Uterus (tissue), 4 donors: Measurements from ENCODE around the gene SLC16A7. TPM values are rescaled to one million over a fixed set of nuclear protein-coding genes. Genes with fewer than 3 reads are reported as not detected.

Experiments used
- DNase-seq, 2 donors: peaks; one replicate each; pipeline ENCODE4 v3.0.0-alpha.2; 2019 to 2020
- H3K27ac ChIP-seq, 2 donors: fragments of 200-600 bp; sonication (generic); 1 replicate in 1 of 2; 2 replicates in 1 of 2; pipeline ENCODE4 v1.5.1; 2016 to 2018
- H3K27me3 ChIP-seq, 2 donors: fragments of 200-600 bp; sonication (generic); one replicate each; pipeline ENCODE4 v1.5.1; 2018 to 2019; ENCODE audit warnings: control low read depth in 1 of 2
- H3K36me3 ChIP-seq, 2 donors: fragments of 200-600 bp; sonication (generic); one replicate each; pipeline ENCODE4 v1.5.1; 2019; ENCODE audit warnings: control low read depth in 1 of 2
- H3K4me1 ChIP-seq, 2 donors: fragments of 200-600 bp; sonication (generic); one replicate each; pipeline ENCODE4 v1.5.1; 2018 to 2019; ENCODE audit warnings: control low read depth in 1 of 2
- H3K4me3 ChIP-seq, 2 donors: fragments of 200-600 bp; sonication (generic); 1 replicate in 1 of 2; 2 replicates in 1 of 2; pipeline ENCODE4 v1.5.1; 2018 to 2019; ENCODE audit warnings: mild to moderate bottlenecking in 1 of 2
- H3K9me3 ChIP-seq, 2 donors: fragments of 200-600 bp; sonication (generic); one replicate each; pipeline ENCODE4 v1.5.1; 2019; ENCODE audit warnings: control low read depth in 1 of 2
- CTCF ChIP-seq, 4 experiments: fragments of 200-600 bp in 2 of 4; fragments of 450-650 bp in 2 of 4; sonication (generic) in 2 of 4; IDR thresholded peaks; one replicate each; pipeline ENCODE4 v1.5.1; 2016 to 2019; ENCODE audit warnings: antibody characterized with exemption in 4 of 4, mild to moderate bottlenecking in 2 of 4, moderate library complexity in 1 of 4
- POLR2A ChIP-seq, 2 donors: fragments of 450-650 bp; IDR thresholded peaks; one replicate each; pipeline ENCODE4 v1.6.1; 2016; ENCODE audit warnings: antibody characterized with exemption in 2 of 2, mild to moderate bottlenecking in 1 of 2, moderate library complexity in 1 of 2
- intact Hi-C: fragments of 100-400 bp; cut with DNase I; formaldehyde crosslinking; loops from one replicate; pipeline ENCODE4 v1.15.1; 2023; ENCODE audit warnings: low total_unique reads
- total RNA-seq, 4 donors: library from RNA; depleted of rRNA in 3 of 4; stranded (reverse); fragments of >200 nt in 3 of 4; gene quantifications; one replicate each; pipeline versions ENCODE4 v1.1.0 to v1.2.4, GENCODE V29; 2014 to 2023
- donor health status: DM: yes; HTN: yes; CAD: no.

The SLC16A7 gene
- total RNA-seq, 4 donors from 2014 or later: 12.3 to 32.4 (median 29.6) TPM

DNA sequence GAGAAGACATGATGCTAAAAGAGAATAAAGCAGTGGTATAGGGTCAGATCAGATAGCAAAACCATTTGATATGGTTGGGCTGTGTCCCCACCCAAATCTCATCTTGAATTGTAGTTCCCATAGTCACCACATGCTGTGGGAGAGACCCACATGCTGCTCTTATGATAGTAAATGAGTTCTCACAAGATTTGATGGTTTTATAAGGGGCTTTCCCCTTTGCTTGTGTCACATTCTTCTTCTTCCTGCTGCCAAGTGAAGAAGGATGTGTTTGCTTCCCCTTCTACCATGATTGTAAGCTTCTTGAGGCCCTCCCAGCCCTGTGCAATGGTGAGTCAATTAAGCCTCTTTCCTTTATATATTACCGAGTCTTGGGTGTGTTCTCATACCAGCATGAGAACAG is 49.4 kb downstream of the SLC16A7 start:
- H3K4me1 ChIP-seq: no peaks in the 10 kb centered on the region
- no peak overlapping the region for H3K27ac ChIP-seq
- H3K36me3 ChIP-seq: no peaks in the 10 kb centered on the region
- intact Hi-C loops: no loop called here
- no peaks in the 10 kb centered on the region for H3K9me3 ChIP-seq
- H3K4me3 ChIP-seq: no peak overlapping the region
- H3K27me3 ChIP-seq: no peaks in the 10 kb centered on the region
- TF ChIP-seq POLR2A (IDR thresholded peaks at IDR 0.05) (no peak), CTCF (IDR thresholded peaks at IDR 0.05) (no peak)
- DNase-seq: no peak

DNA sequence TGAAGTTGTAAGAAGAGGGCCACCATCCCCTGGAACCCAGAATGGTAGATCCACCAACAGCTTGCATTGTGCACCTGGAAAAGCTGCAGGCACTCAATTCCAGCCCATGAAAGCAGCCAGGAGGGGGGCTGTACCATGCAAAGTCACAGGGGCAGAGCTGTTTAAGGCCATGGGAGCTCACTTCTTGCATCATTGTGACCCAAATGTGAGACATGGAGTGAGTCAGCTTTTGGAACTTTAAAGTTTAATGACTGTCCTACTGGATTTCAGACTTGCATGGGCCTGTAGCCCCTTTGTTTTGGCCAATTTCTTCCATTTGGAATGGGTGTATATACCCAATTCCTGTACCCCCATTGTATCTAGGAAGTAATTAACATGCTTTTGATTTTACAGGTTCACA is 50.8 kb downstream of the SLC16A7 start:
- no peak for DNase-seq
- TF ChIP-seq CTCF (IDR thresholded peaks at IDR 0.05) (no peak), POLR2A (IDR thresholded peaks at IDR 0.05) (no peak)
- intact Hi-C loops: no loop called here
- no peaks in the 10 kb centered on the region for H3K27me3 ChIP-seq
- H3K27ac ChIP-seq: no peak overlapping the region
- H3K36me3 ChIP-seq: no peaks in the 10 kb centered on the region
- no peaks in the 10 kb centered on the region for H3K9me3 ChIP-seq
- no peak overlapping the region for H3K4me3 ChIP-seq
- no peaks in the 10 kb centered on the region for H3K4me1 ChIP-seq

- Histone ChIP-seq H3K4me3 (no peak overlapping the region), H3K36me3 (no peaks in the 10 kb centered on the region), H3K27me3 (no peaks in the 10 kb centered on the region), H3K27ac (no peak overlapping the region), H3K4me1 (no peaks in the 10 kb centered on the region), H3K9me3 (no peaks in the 10 kb centered on the region)
- intact Hi-C loops: no loop called here
- no peak for DNase-seq
- no peak for TF ChIP-seq CTCF (IDR thresholded peaks at IDR 0.05)
- no peak for TF ChIP-seq POLR2A (IDR thresholded peaks at IDR 0.05)
Measured at GRCh38 chr12:59649203-59649602, 53.4 kb downstream of the SLC16A7 start.

DNA sequence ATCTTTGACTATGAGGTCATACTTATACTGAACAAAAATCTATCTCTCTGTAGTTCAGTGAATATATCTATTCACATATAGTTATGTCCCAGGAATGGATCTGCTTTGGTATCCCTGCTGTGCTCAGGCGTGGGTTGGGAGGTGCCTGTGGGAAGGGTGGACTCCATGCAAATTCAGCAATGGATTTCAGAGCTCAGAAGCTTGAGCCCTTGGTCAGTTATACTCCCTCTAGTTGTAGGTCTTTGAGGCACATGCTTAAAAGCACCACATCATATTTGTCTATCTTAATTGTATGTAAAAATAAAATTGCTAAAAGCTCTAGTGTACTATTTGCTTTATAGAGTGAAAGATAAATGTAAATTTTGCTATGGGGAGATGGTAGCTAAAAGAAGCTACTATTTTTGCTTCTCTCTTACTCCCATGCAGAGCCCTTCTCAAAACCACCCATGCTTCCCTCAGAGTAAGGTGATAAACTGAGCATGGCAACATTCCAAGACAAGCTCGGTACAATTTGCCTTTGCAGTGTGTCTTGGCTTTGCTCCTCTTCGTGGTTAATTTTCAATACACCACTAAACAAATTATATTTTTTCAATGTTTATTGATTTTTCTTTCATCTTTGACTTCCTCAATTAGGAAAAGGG is 54.9 kb downstream of the SLC16A7 start:
- no peaks in the 10 kb centered on the region for H3K4me1 ChIP-seq
- no peak for DNase-seq
- no peaks in the 10 kb centered on the region for H3K36me3 ChIP-seq
- intact Hi-C loops: no loop called here
- no peak for TF ChIP-seq POLR2A (IDR thresholded peaks at IDR 0.05)
- no peak for TF ChIP-seq CTCF (IDR thresholded peaks at IDR 0.05)
- no peak overlapping the region for H3K4me3 ChIP-seq
- no peak overlapping the region for H3K27ac ChIP-seq
- H3K27me3 ChIP-seq: no peaks in the 10 kb centered on the region
- no peaks in the 10 kb centered on the region for H3K9me3 ChIP-seq

- Histone ChIP-seq H3K27ac (no peak overlapping the region), H3K9me3 (no peaks in the 10 kb centered on the region), H3K27me3 (no peaks in the 10 kb centered on the region), H3K36me3 (no peaks in the 10 kb centered on the region), H3K4me3 (no peak overlapping the region), H3K4me1 (no peaks in the 10 kb centered on the region)
- intact Hi-C loops: no loop called here
- DNase-seq: no peak
- TF ChIP-seq POLR2A (IDR thresholded peaks at IDR 0.05) (no peak), CTCF (IDR thresholded peaks at IDR 0.05) (no peak)
Measured at GRCh38 chr12:59651229-59651920, 55.5 kb downstream of the SLC16A7 start.
